CD4-positive, alpha-beta memory T cell (primary cell): ENCODE data around the gene GPAM. TPM values are rescaled to one million over a fixed set of nuclear protein-coding genes. Genes with fewer than 3 reads are reported as not detected.
"Not testable (repeated sequence)": the region's sequence is repeated elsewhere in the genome, so short reads cannot be mapped to it uniquely, and the experiment has no call there.

Source experiments
- CTCF ChIA-PET: fragments of 350-600 bp; sonication (Branson Sonifier 250); formaldehyde crosslinking; loops from one replicate; lab custom pipeline; 2021; ENCODE audit warnings: inconsistent platforms; ENCODE audit not compliant: partially characterized antibody; lab: Charles Lee
- POLR2A ChIA-PET: fragments of 350-600 bp; sonication (Branson Sonifier 250); formaldehyde crosslinking; loops from one replicate; lab custom pipeline; 2021; ENCODE audit not compliant: partially characterized antibody; lab: Charles Lee
- DNase-seq, 5 donors: peaks; one replicate each; pipeline versions ENCODE4 v3.0.0 to v3.0.0-alpha.2; 2020 to 2022; ENCODE audit warnings: mixed read lengths in 1 of 5
- H3K27ac ChIP-seq: one replicate; pipeline ENCODE4 v1.7.0; 2013; ENCODE audit warnings: low read depth, low read length
- H3K27me3 ChIP-seq: 2 replicates; pipeline ENCODE4 v1.7.0; 2013; ENCODE audit warnings: mild to moderate bottlenecking, low read length, moderate library complexity; ENCODE audit not compliant: insufficient read depth
- H3K36me3 ChIP-seq: 2 replicates; pipeline ENCODE4 v1.7.0; 2013; ENCODE audit warnings: mild to moderate bottlenecking, low read length, moderate library complexity; ENCODE audit not compliant: insufficient read depth
- H3K4me1 ChIP-seq: 2 replicates; pipeline ENCODE4 v1.7.0; 2013; ENCODE audit warnings: mild to moderate bottlenecking, low read length, moderate library complexity; ENCODE audit not compliant: insufficient read depth
- H3K4me3 ChIP-seq, 2 donors: one replicate each; pipeline ENCODE4 v1.7.0; 2013; ENCODE audit warnings: low read length in 2 of 2, mild to moderate bottlenecking in 1 of 2
- H3K9me3 ChIP-seq, 2 donors: one replicate each; pipeline ENCODE4 v1.7.0; 2013; ENCODE audit warnings: low read length in 2 of 2, control low read depth in 1 of 2; ENCODE audit not compliant: control insufficient read depth in 1 of 2
- H3K27ac Mint-ChIP-seq, 7 donors: one replicate each; pipeline ENCODE4 v1.8.0; 2020 to 2021; ENCODE audit warnings: mixed read lengths in 7 of 7, mild to moderate bottlenecking in 6 of 7, inconsistent platforms in 3 of 7, moderate library complexity in 3 of 7
- H3K27me3 Mint-ChIP-seq, 2 donors: one replicate each; pipeline ENCODE4 v1.8.0; 2020 to 2021; ENCODE audit warnings: mixed read lengths in 2 of 2
- H3K36me3 Mint-ChIP-seq, 2 donors: one replicate each; pipeline ENCODE4 v1.8.0; 2020 to 2021; ENCODE audit warnings: mixed read lengths in 2 of 2, inconsistent platforms in 1 of 2, mild to moderate bottlenecking in 1 of 2
- H3K4me1 Mint-ChIP-seq, 4 donors: one replicate each; pipeline ENCODE4 v1.8.0; 2020 to 2021; ENCODE audit warnings: mixed read lengths in 4 of 4, mild to moderate bottlenecking in 1 of 4
- H3K4me3 Mint-ChIP-seq, 8 donors: one replicate each; pipeline ENCODE4 v1.8.0; 2020 to 2021; ENCODE audit warnings: mixed read lengths in 8 of 8, mild to moderate bottlenecking in 7 of 8, moderate library complexity in 6 of 8, inconsistent platforms in 3 of 8
- H3K9me3 Mint-ChIP-seq, 8 donors: one replicate each; pipeline ENCODE4 v1.8.0; 2020 to 2021; ENCODE audit warnings: mixed read lengths in 8 of 8, mild to moderate bottlenecking in 5 of 8, inconsistent platforms in 3 of 8, moderate library complexity in 1 of 8
- intact Hi-C: fragments of 100-400 bp; cut with micrococcal nuclease; formaldehyde crosslinking; loops from one replicate; pipeline ENCODE4 v1.15.1; 2023
- polyA plus RNA-seq, 2 donors: library from polyadenylated mRNA; unstranded; fragments of 300-500 nt; fragmentation: Illumina TruSeq; gene quantifications; one replicate each; pipeline ENCODE4 v1.2.3, GENCODE V29; 2021
- total RNA-seq, 2 experiments: library from RNA; stranded (reverse); gene quantifications; one replicate each; pipeline ENCODE4 v1.2.3, GENCODE V29; 2021

GPAM gene
- total and polyA plus RNA-seq, 4 experiments from 2014 or later: 1.9 to 8.8 (median 4.2) TPM

DNA sequence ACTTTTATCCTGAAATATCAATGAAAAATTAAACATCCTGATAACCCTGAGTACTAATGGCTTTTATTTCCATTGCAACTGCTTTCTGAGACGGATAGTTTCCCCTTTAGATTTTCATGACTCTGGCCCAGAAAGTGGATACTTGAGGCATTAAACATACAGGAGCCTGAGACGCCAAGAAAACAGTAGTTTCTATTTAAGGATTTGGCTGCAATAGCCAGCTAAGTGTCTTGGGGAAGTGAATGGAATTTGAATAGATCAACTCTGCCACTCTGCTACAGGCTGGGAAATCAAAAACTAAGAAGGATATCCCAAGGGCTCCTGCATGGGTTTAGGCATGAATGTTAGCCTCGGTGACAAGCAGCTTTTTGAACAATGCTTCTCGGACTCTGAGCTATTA lies 24.7 kb upstream of the GPAM start:
- Histone ChIP-seq H3K27me3 (peaks cover 9% of the 10 kb centered on the region), H3K4me1 (no peaks in the 10 kb centered on the region), H3K9me3 (no peaks in the 10 kb centered on the region), H3K27ac (no peak overlapping the region), H3K4me3 (no peak overlapping the region), H3K36me3 (no peaks in the 10 kb centered on the region)
- H3K4me3 Mint-ChIP-seq: no peak overlapping the region
- ChIA-PET CTCF (no interaction called here), POLR2A (no interaction called here)
- intact Hi-C loops: no loop called here
- H3K4me1 Mint-ChIP-seq: no peaks in the 10 kb centered on the region
- H3K27ac Mint-ChIP-seq: no peak overlapping the region
- peaks cover 0 to 5% (median 3%) of the 10 kb centered on the region in 8 donors for H3K9me3 Mint-ChIP-seq
- DNase-seq: no peak
- no peaks in the 10 kb centered on the region for H3K36me3 Mint-ChIP-seq
- peaks cover 16 to 32% of the 10 kb centered on the region in 2 donors for H3K27me3 Mint-ChIP-seq

DNA sequence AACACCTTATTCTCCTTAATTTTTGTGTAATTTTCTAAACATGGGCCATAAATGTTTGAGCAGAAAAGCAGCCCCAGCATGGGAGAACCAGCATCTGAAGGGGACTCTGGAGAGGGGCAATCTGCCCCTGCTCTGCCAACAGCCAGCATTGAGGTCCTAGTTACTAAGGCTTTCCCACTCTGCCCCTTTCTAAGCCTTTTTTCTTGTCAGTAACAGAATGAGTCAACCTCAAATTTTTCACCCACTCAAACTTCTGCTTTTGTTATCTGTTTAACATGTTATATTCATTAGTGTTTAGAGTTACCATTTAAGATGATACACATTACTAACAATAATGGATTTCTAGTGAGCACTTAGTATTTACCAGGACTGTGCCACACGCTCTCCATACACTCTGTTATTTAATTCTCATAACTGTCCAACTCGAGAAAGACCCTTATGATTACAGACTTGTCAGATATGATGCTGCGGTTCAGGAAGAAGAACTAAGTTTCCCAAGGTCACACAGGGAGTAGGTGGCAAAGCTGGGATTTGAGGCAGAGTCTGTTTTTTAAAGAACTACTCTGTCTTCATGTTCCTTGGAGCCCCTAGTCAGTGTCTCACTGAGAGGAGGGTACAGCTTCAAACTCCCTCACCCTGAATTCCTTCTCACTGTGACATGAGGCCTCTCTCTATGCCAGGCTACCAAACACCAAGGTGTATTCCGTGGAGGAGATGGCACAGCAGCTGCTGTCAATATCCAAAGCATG lies 19.9 kb upstream of the GPAM start:
- peaks cover 0 to 5% (median 3%) of the 10 kb centered on the region in 8 donors for H3K9me3 Mint-ChIP-seq
- intact Hi-C loops: no loop called here
- H3K27ac Mint-ChIP-seq: no peak overlapping the region
- Histone ChIP-seq H3K9me3 (no peaks in the 10 kb centered on the region), H3K4me3 (no peak overlapping the region), H3K36me3 (no peaks in the 10 kb centered on the region), H3K27me3 (peaks cover 5% of the 10 kb centered on the region), H3K27ac (no peak overlapping the region), H3K4me1 (no peaks in the 10 kb centered on the region)
- ChIA-PET CTCF (no interaction called here), POLR2A (no interaction called here)
- H3K4me3 Mint-ChIP-seq: no peak overlapping the region
- no peaks in the 10 kb centered on the region for H3K36me3 Mint-ChIP-seq
- no peak for DNase-seq
- H3K4me1 Mint-ChIP-seq: no peaks in the 10 kb centered on the region
- peaks cover 10 to 16% of the 10 kb centered on the region in 2 donors for H3K27me3 Mint-ChIP-seq

DNA sequence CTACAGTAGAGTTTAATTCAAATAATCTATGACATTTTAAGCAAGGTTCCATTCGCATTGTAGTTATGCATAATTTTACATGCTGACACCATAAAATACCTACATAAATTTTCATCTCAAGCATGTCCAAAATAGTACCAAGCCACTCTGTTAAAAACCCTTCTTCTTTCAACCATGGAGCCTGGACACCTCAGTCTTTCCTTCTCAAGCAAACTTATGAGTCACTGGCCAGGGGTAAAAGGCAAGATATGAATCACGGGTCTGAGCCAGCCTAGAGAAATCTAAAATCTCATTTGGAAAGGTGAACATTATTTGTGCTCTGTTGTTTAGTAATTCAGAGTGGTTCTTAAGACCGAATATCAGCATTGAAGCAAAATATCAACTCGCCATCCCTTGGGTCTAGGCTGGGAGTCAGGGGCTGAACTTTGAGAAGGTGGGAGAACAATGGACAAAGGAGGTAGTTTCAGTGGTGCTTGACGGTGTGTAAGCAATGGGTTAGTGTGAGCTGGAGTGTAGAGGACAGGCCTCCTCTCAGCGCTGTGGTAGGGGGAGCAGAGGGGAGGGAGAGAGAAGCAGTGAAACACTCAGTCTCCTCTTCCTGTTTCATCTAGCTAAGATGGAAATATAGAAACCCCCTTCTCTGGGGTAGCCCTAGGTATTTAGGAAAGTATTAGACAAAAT lies 19.1 kb upstream of the GPAM start:
- no peaks in the 10 kb centered on the region for H3K4me1 Mint-ChIP-seq
- CTCF ChIA-PET: no interaction called here
- no peak overlapping the region for H3K4me3 Mint-ChIP-seq

DNA sequence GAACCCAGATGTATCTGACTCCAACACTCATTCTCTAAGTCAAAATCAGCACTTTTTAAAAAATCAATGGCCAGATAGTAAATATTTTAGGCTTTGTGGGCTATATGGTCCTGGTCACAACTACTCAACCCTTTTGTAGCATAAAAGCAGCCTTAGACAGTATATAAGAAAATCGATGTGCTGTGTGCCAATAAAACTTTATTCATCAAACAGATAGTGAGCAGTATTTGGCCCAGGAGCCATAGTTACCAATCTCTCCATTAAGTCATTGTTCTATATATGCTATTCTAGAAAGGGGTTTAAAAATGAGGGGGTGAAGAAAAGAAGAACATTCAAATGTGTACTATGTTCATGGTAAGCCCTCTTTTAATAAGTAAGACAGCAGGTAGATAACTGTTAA lies 18.5 kb upstream of the GPAM start:
- DNase-seq: no peak
- H3K4me3 ChIP-seq: no peak overlapping the region
- H3K9me3 ChIP-seq: no peaks in the 10 kb centered on the region
- Mint-ChIP-seq H3K4me1 (no peaks in the 10 kb centered on the region), H3K27ac (no peak overlapping the region), H3K36me3 (no peaks in the 10 kb centered on the region), H3K4me3 (no peak overlapping the region), H3K27me3 (peaks cover 10 to 16% of the 10 kb centered on the region in 2 donors), H3K9me3 (peaks cover 0 to 5% (median 3%) of the 10 kb centered on the region in 8 donors)
- no peaks in the 10 kb centered on the region for H3K4me1 ChIP-seq
- intact Hi-C loops: no loop called here
- ChIA-PET CTCF (no interaction called here), POLR2A (no interaction called here)
- no peaks in the 10 kb centered on the region for H3K36me3 ChIP-seq
- peaks cover 5% of the 10 kb centered on the region for H3K27me3 ChIP-seq
- no peak overlapping the region for H3K27ac ChIP-seq

More for the DNA sequence above, 19.1 kb upstream of the GPAM start:
- POLR2A ChIA-PET: no interaction called here
- Histone ChIP-seq H3K27ac (no peak overlapping the region), H3K9me3 (no peaks in the 10 kb centered on the region), H3K4me3 (no peak overlapping the region), H3K4me1 (no peaks in the 10 kb centered on the region), H3K36me3 (no peaks in the 10 kb centered on the region), H3K27me3 (peaks cover 5% of the 10 kb centered on the region)
- no peak for DNase-seq
- Mint-ChIP-seq H3K27me3 (peaks cover 10 to 16% of the 10 kb centered on the region in 2 donors), H3K36me3 (no peaks in the 10 kb centered on the region), H3K9me3 (peaks cover 0 to 5% (median 3%) of the 10 kb centered on the region in 8 donors), H3K27ac (no peak overlapping the region)
- intact Hi-C loops: no loop called here

DNA sequence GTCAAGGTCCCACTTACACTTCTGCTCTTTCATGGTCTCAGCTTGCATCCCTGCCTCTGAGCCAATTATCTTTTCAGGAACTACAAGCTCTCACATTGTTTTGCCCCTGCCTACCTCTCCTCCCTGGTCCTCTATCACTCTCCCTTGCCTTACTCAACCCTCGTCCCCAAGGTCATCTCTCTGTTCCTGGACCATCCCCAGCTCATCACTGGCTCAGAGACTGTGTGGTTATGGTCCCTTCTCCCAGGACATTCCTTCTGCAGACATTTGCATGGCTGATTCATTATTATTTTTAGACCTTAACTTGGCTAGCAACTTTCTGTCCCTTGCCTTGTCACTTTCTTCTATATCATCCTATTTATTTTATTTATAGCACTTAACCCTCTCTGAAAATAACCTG lies 17.8 kb upstream of the GPAM start:
- Mint-ChIP-seq H3K27me3 (peaks cover 8 to 15% of the 10 kb centered on the region in 2 donors), H3K4me3 (no peak overlapping the region), H3K36me3 (no peaks in the 10 kb centered on the region), H3K9me3 (peaks cover 0 to 3% (median 0%) of the 10 kb centered on the region in 8 donors), H3K27ac (no peak overlapping the region), H3K4me1 (no peaks in the 10 kb centered on the region)
- Histone ChIP-seq H3K4me3 (no peak overlapping the region), H3K27ac (no peak overlapping the region), H3K27me3 (peaks cover 5% of the 10 kb centered on the region), H3K9me3 (no peaks in the 10 kb centered on the region), H3K36me3 (no peaks in the 10 kb centered on the region), H3K4me1 (no peaks in the 10 kb centered on the region)
- no peak for DNase-seq
- POLR2A ChIA-PET: no interaction called here
- CTCF ChIA-PET: interaction anchor here (0.7 kb wide), 1 partner anchor 10 kb away, joined by 3 read pairs; no protein-coding TSS in a partner anchor
- intact Hi-C loops: no loop called here

DNA sequence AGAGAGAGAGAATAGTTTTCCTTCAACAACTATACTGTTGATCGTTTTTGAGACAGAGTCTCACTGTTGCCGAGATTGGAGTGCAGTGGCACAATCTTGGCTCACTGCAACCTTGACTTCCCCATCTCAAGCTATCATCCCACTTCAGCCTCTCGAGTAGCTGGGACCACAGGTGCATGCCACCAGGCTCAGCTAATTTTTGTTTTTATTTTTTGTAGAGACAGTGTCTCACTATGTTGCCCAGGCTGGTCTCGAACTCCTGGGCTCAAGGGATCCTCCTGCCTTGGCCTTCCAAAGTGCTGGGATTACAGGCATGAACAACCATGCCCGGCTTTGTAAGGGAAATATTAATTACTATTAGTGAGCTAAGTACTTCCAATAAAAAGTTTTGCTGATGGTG lies 16.7 kb upstream of the GPAM start:
- intact Hi-C loops, H3K4me3 ChIP-seq, H3K9me3 Mint-ChIP-seq, H3K9me3 ChIP-seq, CTCF ChIA-PET, H3K4me1 ChIP-seq, H3K36me3 Mint-ChIP-seq, POLR2A ChIA-PET, H3K4me1 Mint-ChIP-seq, H3K4me3 Mint-ChIP-seq, H3K36me3 ChIP-seq, H3K27ac ChIP-seq, H3K27me3 ChIP-seq, H3K27ac Mint-ChIP-seq, DNase-seq: not testable (repeated sequence)
- H3K27me3 Mint-ChIP-seq: peaks cover 8 to 15% of the 10 kb centered on the region in 2 donors

DNA sequence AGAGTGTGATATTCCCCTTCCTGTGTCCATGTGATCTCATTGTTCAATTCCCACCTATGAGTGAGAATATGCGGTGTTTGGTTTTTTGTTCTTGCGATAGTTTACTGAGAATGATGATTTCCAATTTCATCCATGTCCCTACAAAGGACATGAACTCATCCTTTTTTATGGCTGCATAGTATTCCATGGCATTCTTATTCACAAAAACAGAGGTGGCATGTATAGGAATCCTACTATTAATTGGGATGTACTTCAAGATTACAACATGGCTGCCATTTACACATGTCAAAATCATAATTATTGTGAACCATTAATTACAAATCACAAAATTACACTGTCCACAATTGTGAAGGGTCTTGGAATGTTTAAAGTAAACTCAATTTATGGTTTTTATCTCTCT lies 14.1 kb upstream of the GPAM start:
- H3K4me1 Mint-ChIP-seq, H3K9me3 ChIP-seq, POLR2A ChIA-PET, H3K27me3 ChIP-seq, H3K36me3 ChIP-seq, DNase-seq, intact Hi-C loops, H3K4me1 ChIP-seq, H3K27ac Mint-ChIP-seq, H3K4me3 ChIP-seq, H3K4me3 Mint-ChIP-seq, H3K27me3 Mint-ChIP-seq, CTCF ChIA-PET, H3K36me3 Mint-ChIP-seq, H3K27ac ChIP-seq, H3K9me3 Mint-ChIP-seq: not testable (repeated sequence)
